ENCODE results near the gene TOM1L2. TPM values are rescaled to one million over a fixed set of nuclear protein-coding genes. Genes with fewer than 3 reads are reported as not detected.

TOM1L2 gene
- total RNA-seq (10 to 100 TPM; 59.4 to 63.1 TPM), polyA plus RNA-seq (10 to 100 TPM in 1 of 2 donors, 1 to 10 TPM in 1; 1.6 to 12.0 TPM)

DNA sequence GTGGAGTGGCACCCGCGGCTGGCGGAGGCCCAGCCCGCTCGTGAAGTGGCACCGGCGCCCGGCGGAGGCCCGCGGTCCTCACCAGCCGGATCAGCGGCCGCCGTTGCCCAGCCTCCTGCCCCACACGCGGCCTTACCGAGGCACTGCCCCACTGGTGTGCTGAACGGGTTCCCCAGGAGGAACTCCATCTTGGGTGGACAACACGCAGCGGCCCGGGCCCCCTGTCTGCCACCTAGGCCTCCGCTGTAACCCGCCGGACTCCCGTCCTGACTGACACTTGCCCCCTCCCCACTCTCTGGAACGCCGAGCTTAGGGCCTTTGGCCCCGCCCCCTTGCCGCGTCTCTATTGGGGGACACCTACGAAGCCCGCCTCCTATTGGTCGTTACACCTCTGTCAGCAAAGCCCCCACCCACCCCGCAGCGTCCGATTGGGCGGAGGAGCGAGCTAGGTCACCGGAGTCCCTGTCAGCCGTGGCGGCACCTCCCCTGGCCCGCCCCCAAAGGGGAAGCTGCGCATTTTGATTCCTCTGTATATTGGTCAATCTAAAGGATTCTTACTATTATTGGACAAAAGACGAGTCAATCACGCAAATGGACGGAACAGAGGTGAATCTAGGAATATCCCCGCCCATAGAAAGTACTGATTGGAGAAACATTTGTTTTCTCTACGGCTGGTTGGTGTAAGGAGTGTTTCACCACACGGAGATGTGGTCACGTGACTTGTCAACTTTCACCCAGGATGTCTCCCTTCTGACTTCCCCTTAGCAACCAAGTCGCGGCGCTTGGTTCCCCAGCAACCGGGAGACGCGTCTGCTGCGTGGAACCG, at the start of gene TOM1L2, which contains the start of gene DRC3:
TSS of gene TOM1L2 (minus strand) at position 275 of the 826 bp plus-strand sequence. CDS start at position 188, 87 bp downstream.
TSS of gene DRC3 (plus strand) at position 737 of the 826 bp plus-strand sequence. CDS start 4,737 bp downstream, outside the sequence.
- CTCF ChIA-PET (ENCODE audit: partially characterized antibody), result interaction anchor here (0.8 to 1.6 kb wide), 8 partner anchors 13 to 82 kb away, joined by 3 to 6 read pairs (median 5); no protein-coding TSS in a partner anchor

DNA sequence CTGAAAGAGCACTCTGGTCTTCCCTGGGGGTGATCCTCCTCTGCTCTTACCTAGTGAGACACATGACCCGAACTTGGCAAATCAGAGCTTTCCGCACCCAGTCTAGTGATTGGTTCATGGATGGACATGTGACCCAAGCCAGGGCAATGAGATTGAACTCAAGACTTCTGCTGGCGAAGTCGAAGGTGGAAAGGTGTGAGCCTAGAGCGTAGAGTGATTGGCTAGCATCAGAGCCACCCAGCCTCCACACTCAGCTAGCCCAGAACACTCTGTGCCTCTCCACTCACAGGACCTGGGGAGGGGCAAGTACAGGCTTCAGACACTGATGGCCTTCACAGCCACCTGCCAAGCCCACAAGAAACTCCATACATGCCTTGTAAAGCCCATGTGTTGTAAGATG, 49.2 kb upstream of the TOM1L2 start:
- Mint-ChIP-seq H3K27ac (no peak overlapping the region), H3K36me3 (peaks cover 11 to 38% of the 10 kb centered on the region in 2 donors), H3K4me3 (no peak overlapping the region), H3K9me3 (no peaks in the 10 kb centered on the region), H3K27me3 (no peaks in the 10 kb centered on the region), H3K4me1 (peaks cover 4 to 7% (median 6%) of the 10 kb centered on the region in 4 donors)
- H3K4me3 ChIP-seq (ENCODE audit: low read length in 2 of 2), result no peak overlapping the region
- H3K4me1 ChIP-seq (ENCODE audit: insufficient read depth, low read length), result peaks cover 5% of the 10 kb centered on the region
- H3K27me3 ChIP-seq (ENCODE audit: insufficient read depth, low read length), result no peaks in the 10 kb centered on the region
- ChIA-PET POLR2A (ENCODE audit: partially characterized antibody) (no interaction called here), CTCF (ENCODE audit: partially characterized antibody) (interaction anchor here (1.8 kb wide), 1 partner anchor 12 kb away, joined by 5 read pairs; no protein-coding TSS in a partner anchor)
- H3K27ac ChIP-seq (ENCODE audit: low read depth, low read length), result no peak overlapping the region
- DNase-seq, result no peak
- H3K36me3 ChIP-seq (ENCODE audit: insufficient read depth, low read length), result peaks cover 4% of the 10 kb centered on the region
- intact Hi-C loops (cut with micrococcal nuclease), result no loop called here
- no peaks in the 10 kb centered on the region for H3K9me3 ChIP-seq (ENCODE audit: control insufficient read depth in 1 of 2, low read length in 2 of 2)

More for the DNA sequence above, at the start of gene TOM1L2, which contains the start of gene DRC3:
- Mint-ChIP-seq H3K9me3 (no peaks in the 10 kb centered on the region), H3K27ac (peak within 1 kb of the TSS; percentile 87 to 98 (median 97)), H3K4me3 (peak within 1 kb of the TSS; percentile 92 to 98 (median 96)), H3K4me1 (peaks cover 23 to 51% (median 36%) of the 10 kb centered on the region in 4 donors), H3K27me3 (no peaks in the 10 kb centered on the region), H3K36me3 (peaks cover 0 to 4% of the 10 kb centered on the region in 2 donors)
- intact Hi-C loops (cut with micrococcal nuclease), result loop anchor here (1.0 kb wide), 8 partner anchors 14 to 381 kb away; partner anchors contain the start of genes ALKBH5, ATPAF2, DRG2 and GID4
- Histone ChIP-seq H3K4me1 (ENCODE audit: insufficient read depth, low read length) (peaks cover 25% of the 10 kb centered on the region), H3K36me3 (ENCODE audit: insufficient read depth, low read length) (no peaks in the 10 kb centered on the region), H3K27me3 (ENCODE audit: insufficient read depth, low read length) (no peaks in the 10 kb centered on the region), H3K9me3 (ENCODE audit: control insufficient read depth in 1 of 2, low read length in 2 of 2) (no peaks in the 10 kb centered on the region), H3K4me3 (ENCODE audit: low read length in 2 of 2) (peak within 1 kb of the TSS; percentile 44 to 68), H3K27ac (ENCODE audit: low read depth, low read length) (peak within 1 kb of the TSS; percentile 82)
- DNase-seq, result peak; percentile 100
- POLR2A ChIA-PET (ENCODE audit: partially characterized antibody), result interaction anchor here (0.7 to 7.0 kb wide), 18 partner anchors 9 to 666 kb away, joined by 3 to 122 read pairs (median 4); partner anchors contain the start of genes ALKBH5 and DRG2

DNA sequence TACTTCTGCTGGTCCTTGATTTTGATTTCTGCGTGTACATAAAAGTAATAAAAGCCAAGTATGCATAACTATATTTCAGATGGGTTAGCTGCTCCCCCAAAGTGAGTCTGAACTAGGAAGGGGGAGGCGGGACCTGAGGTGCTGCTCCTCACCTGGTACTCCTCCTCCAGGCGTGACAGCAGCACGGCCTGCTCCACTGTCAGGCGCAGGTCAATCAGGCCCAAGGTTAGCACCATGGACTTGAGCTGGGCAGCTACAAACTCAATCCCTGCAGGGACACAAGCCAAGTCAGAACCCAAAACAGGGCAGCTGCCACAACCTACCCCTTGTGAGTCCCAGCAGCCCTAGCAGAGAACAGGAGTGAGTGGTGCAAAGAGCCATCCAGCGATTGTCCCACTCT, 48.8 kb upstream of the TOM1L2 start:
- no peaks in the 10 kb centered on the region for H3K27me3 Mint-ChIP-seq
- peaks cover 4 to 6% (median 5%) of the 10 kb centered on the region in 4 donors for H3K4me1 Mint-ChIP-seq
- H3K27ac ChIP-seq (ENCODE audit: low read depth, low read length), result no peak overlapping the region
- intact Hi-C loops (cut with micrococcal nuclease), result no loop called here
- ChIA-PET CTCF (ENCODE audit: partially characterized antibody) (interaction anchor here (1.8 kb wide), 1 partner anchor 12 kb away, joined by 5 read pairs; no protein-coding TSS in a partner anchor), POLR2A (ENCODE audit: partially characterized antibody) (no interaction called here)
- H3K9me3 Mint-ChIP-seq, result no peaks in the 10 kb centered on the region
- no peak overlapping the region for H3K27ac Mint-ChIP-seq
- no peak overlapping the region for H3K4me3 Mint-ChIP-seq
- H3K9me3 ChIP-seq (ENCODE audit: control insufficient read depth in 1 of 2, low read length in 2 of 2), result no peaks in the 10 kb centered on the region
- H3K4me1 ChIP-seq (ENCODE audit: insufficient read depth, low read length), result peaks cover 4% of the 10 kb centered on the region
- H3K27me3 ChIP-seq (ENCODE audit: insufficient read depth, low read length), result no peaks in the 10 kb centered on the region
- H3K36me3 Mint-ChIP-seq, result peaks cover 13 to 39% of the 10 kb centered on the region in 2 donors
- peaks cover under 1% of the 10 kb centered on the region for H3K36me3 ChIP-seq (ENCODE audit: insufficient read depth, low read length)
- DNase-seq, result no peak
- no peak overlapping the region for H3K4me3 ChIP-seq (ENCODE audit: low read length in 2 of 2)

DNA sequence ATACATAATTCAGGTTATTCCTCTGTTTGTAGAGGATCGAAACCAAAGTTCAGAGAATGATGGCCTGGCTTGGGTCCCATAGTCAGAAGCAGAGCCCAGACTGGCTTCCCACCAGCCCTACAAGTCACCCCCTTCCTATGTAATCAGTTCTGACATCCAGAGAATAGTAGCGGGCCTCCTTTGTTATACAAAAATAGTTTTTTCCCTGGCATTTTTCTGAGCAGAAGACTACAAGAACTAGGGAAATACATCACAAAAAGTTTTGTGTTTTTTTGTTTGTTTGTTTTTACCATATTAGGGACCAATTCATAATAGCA, 47.6 kb upstream of the TOM1L2 start:
- Mint-ChIP-seq H3K36me3 (peaks cover 11 to 39% of the 10 kb centered on the region in 2 donors), H3K4me1 (peaks cover 0 to 1% (median 0%) of the 10 kb centered on the region in 4 donors), H3K27ac (no peak overlapping the region), H3K9me3 (no peaks in the 10 kb centered on the region), H3K27me3 (no peaks in the 10 kb centered on the region), H3K4me3 (no peak overlapping the region)
- Histone ChIP-seq H3K27ac (ENCODE audit: low read depth, low read length) (no peak overlapping the region), H3K36me3 (ENCODE audit: insufficient read depth, low read length) (no peaks in the 10 kb centered on the region), H3K27me3 (ENCODE audit: insufficient read depth, low read length) (no peaks in the 10 kb centered on the region), H3K4me1 (ENCODE audit: insufficient read depth, low read length) (no peaks in the 10 kb centered on the region), H3K4me3 (ENCODE audit: low read length in 2 of 2) (no peak overlapping the region), H3K9me3 (ENCODE audit: control insufficient read depth in 1 of 2, low read length in 2 of 2) (no peaks in the 10 kb centered on the region)
- DNase-seq, result no peak
- CTCF ChIA-PET (ENCODE audit: partially characterized antibody), result no interaction called here
- intact Hi-C loops (cut with micrococcal nuclease), result no loop called here
- POLR2A ChIA-PET (ENCODE audit: partially characterized antibody), result no interaction called here

- H3K9me3 ChIP-seq (ENCODE audit: control insufficient read depth in 1 of 2, low read length in 2 of 2), result no peaks in the 10 kb centered on the region
- H3K27ac ChIP-seq (ENCODE audit: low read depth, low read length), result no peak overlapping the region
- no peaks in the 10 kb centered on the region for H3K36me3 ChIP-seq (ENCODE audit: insufficient read depth, low read length)
- no peak overlapping the region for H3K4me3 Mint-ChIP-seq
- H3K4me1 ChIP-seq (ENCODE audit: insufficient read depth, low read length), result no peaks in the 10 kb centered on the region
- ChIA-PET POLR2A (ENCODE audit: partially characterized antibody) (interaction anchor here (0.7 kb wide), 1 partner anchor 124 kb away, joined by 5 read pairs; no protein-coding TSS in a partner anchor), CTCF (ENCODE audit: partially characterized antibody) (no interaction called here)
- peaks cover 16 to 33% of the 10 kb centered on the region in 2 donors for H3K36me3 Mint-ChIP-seq
- no peaks in the 10 kb centered on the region for H3K4me1 Mint-ChIP-seq
- H3K9me3 Mint-ChIP-seq, result no peaks in the 10 kb centered on the region
- intact Hi-C loops (cut with micrococcal nuclease), result no loop called here
- no peak overlapping the region for H3K27ac Mint-ChIP-seq
- H3K4me3 ChIP-seq (ENCODE audit: low read length in 2 of 2), result no peak overlapping the region
- no peaks in the 10 kb centered on the region for H3K27me3 Mint-ChIP-seq
- H3K27me3 ChIP-seq (ENCODE audit: insufficient read depth, low read length), result no peaks in the 10 kb centered on the region
- DNase-seq, result no peak
These were observed 46.3 kb upstream of the TOM1L2 start for GRCh38 chr17:18018411-18018921.

DNA sequence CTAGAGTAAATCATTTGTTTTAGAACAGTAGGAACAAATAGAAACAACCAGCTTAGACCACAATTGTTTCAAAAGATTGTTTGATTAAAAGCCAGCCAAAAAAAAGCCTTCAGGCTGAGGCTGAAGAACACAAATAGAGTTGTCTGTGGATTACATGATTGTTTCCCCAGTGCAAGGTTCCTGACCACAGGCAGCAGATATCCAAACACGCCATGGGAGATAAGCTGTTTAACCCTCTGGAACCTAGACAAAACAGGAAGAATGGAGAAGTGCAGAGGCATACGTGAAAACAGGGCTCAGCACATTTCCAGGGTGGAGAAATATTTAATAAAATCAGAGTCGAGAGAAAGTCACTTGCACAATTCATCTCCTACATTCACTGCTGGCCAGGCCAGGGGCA, 45.8 kb upstream of the TOM1L2 start:
- CTCF ChIA-PET (ENCODE audit: partially characterized antibody), result no interaction called here
- no peak overlapping the region for H3K4me3 Mint-ChIP-seq
- Histone ChIP-seq H3K4me1 (ENCODE audit: insufficient read depth, low read length) (no peaks in the 10 kb centered on the region), H3K27me3 (ENCODE audit: insufficient read depth, low read length) (no peaks in the 10 kb centered on the region), H3K36me3 (ENCODE audit: insufficient read depth, low read length) (no peaks in the 10 kb centered on the region), H3K9me3 (ENCODE audit: control insufficient read depth in 1 of 2, low read length in 2 of 2) (no peaks in the 10 kb centered on the region), H3K4me3 (ENCODE audit: low read length in 2 of 2) (no peak overlapping the region), H3K27ac (ENCODE audit: low read depth, low read length) (no peak overlapping the region)
- H3K27ac Mint-ChIP-seq, result no peak overlapping the region
- H3K4me1 Mint-ChIP-seq, result no peaks in the 10 kb centered on the region
- intact Hi-C loops (cut with micrococcal nuclease), result no loop called here
- DNase-seq, result no peak
- H3K9me3 Mint-ChIP-seq, result no peaks in the 10 kb centered on the region
- POLR2A ChIA-PET (ENCODE audit: partially characterized antibody), result no interaction called here
- H3K27me3 Mint-ChIP-seq, result no peaks in the 10 kb centered on the region
- peaks cover 20 to 36% of the 10 kb centered on the region in 2 donors for H3K36me3 Mint-ChIP-seq

- Histone ChIP-seq H3K4me3 (ENCODE audit: low read length in 2 of 2) (no peak overlapping the region), H3K4me1 (ENCODE audit: insufficient read depth, low read length) (no peaks in the 10 kb centered on the region), H3K9me3 (ENCODE audit: control insufficient read depth in 1 of 2, low read length in 2 of 2) (no peaks in the 10 kb centered on the region), H3K36me3 (ENCODE audit: insufficient read depth, low read length) (no peaks in the 10 kb centered on the region), H3K27me3 (ENCODE audit: insufficient read depth, low read length) (no peaks in the 10 kb centered on the region), H3K27ac (ENCODE audit: low read depth, low read length) (no peak overlapping the region)
- no peak for DNase-seq
- H3K9me3 Mint-ChIP-seq, result no peaks in the 10 kb centered on the region
- H3K4me1 Mint-ChIP-seq, result no peaks in the 10 kb centered on the region
- peaks cover 24 to 44% of the 10 kb centered on the region in 2 donors for H3K36me3 Mint-ChIP-seq
- H3K27me3 Mint-ChIP-seq, result no peaks in the 10 kb centered on the region
- H3K4me3 Mint-ChIP-seq, result no peak overlapping the region
- H3K27ac Mint-ChIP-seq, result no peak overlapping the region
- intact Hi-C loops (cut with micrococcal nuclease), result no loop called here
- CTCF ChIA-PET (ENCODE audit: partially characterized antibody), result no interaction called here
- POLR2A ChIA-PET (ENCODE audit: partially characterized antibody), result no interaction called here
These were observed 44.2 kb upstream of the TOM1L2 start for GRCh38 chr17:18016426-18016825.

Measured in CD4-positive, alpha-beta memory T cell (primary cell).